Hippocampal formation (tissue), 2 donors: Measurements from ENCODE around the gene ZNF217.
"Not testable (repeated sequence)": the region's sequence is repeated elsewhere in the genome, so short reads cannot be mapped to it uniquely, and the experiment has no call there.

Experiments
- DNase-seq, 2 donors: peaks; one replicate each; lab custom pipeline; 2025; lab: John Stamatoyannopoulos, UW

Gene ZNF217

DNA sequence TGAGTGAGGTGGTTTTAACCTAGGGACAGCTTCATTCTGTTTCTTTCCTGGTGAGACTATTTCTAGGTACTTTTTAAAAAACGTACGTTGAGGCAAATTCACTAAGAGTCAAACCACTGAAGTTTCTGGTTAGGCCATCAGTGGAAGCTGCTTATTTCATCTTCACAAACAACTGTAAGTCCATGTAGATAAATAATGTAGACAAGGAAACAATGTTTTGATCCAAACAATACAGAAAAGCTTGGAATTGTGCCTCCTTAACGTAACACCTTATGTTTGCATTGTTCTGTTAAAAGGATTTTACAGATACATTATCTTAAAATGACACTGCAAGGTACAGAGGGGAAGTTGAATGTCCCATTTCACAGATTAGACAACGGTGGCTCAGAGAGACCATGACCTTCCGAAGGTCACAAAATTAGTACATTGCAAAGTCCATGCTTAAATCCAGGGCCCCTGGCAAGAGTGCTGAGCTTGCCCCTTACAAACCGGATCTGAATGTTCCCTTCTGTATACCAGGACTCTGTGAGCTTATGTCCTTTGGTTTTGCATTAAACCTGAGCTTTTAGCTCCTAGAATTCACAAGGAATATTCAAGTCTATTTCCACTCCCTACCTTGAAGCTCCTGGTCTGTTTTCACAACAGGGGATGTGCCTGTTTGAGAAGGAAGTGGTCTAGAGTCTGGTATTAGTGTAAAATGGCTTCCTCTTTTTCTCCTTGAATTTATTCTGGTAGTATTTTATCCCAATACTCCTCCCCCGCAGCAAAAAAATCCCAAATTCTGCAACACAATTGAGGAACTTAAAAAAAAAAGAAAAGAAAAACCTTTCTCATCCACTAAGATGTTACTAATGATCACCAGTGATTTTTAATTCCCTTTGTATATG, 28.9 kb upstream of the ZNF217 start:
- DNase-seq, result no peak

DNA sequence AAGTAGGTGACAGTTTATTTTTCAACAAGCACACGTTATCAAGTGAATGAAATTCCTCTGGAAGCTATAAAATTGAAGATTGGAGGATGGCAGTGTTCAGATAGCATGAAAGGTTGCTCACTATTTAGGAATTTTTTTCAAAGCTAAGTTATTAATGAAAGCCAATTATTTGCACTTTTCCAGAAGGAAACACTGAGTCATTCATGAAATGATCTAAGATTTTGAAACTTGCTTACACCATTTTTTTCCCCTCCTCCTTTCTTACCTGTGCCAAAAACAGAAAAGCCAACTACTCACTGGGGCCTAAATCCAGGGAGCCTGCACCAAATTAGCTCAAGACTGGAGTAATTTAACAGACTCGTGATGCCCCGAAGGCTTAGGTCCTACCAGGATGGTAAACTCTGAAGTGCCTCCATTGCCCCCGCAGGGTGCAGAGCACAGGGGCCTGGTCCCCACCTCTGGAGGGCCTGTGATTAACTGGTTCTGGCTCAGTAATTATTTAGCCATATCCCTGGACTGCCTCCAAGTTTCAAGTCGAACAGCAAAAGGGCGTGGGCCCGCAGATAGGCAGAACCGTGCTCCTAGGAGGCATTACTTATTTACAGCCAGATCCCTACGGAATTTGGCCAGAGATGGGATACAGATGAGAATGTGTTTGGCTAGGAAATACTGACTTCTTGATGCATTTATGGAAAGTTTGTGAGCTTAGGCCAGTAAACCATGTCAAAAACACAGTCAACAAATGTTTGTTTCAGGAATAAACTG, 28.0 kb upstream of the ZNF217 start:
- no peak for DNase-seq

DNA sequence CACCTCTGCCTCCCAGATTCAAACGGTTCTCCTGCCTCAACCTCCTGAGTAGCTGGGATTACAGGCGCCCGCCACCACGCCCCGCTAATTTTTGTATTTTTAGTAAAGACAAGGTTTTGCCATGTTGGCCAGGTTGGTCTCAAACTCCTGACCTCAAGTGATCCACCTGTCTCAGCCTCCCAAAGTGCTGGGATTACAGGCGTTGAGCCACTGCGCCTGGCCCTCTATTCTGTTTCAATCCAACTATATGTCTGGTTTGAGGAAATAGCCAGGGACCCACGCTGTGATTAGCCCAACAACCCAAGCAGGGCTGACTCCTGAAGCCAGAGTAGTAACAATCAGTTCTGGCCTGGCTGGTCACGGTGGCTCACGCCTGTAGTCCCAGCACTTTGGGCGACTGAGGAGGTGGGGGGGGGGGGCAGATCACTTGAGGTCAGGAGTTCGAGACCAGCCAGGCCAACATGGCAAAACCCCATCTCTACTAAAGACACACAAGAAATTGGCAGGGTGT, 24.9 kb upstream of the ZNF217 start:
- not testable (repeated sequence) for DNase-seq

DNA sequence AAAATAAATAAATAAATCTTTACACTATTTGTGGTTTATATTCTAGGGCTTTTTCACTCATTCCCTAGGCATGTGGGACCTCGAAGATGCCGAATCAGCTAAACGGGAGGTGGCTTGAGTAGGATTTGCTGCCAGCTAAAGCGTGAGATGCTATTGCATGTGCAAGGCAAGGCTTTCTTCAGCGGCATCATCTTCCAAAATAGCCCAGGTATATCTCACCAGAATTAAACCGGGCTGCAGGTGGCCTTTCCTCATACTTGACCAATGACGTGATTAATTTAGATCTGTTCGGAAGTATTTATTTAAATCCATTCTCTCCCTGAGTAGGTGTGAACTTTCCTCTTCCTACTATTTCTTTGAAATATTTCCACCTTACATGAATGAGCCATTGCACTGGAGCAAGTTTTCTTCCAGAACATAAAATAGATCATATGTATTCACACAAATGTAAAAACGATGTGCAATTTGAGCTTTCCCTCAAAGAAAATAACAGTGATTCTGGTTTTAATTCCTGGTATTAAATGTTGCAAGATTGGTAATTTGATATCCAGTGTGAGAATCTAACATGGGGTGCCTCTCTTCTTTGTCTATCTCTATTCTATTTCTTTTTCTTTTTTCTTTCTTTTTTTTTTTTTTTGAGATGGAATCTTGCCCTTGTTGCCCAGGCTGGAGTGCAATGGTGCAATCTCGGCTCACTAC, 24.3 kb upstream of the ZNF217 start:
- no peak for DNase-seq

DNA sequence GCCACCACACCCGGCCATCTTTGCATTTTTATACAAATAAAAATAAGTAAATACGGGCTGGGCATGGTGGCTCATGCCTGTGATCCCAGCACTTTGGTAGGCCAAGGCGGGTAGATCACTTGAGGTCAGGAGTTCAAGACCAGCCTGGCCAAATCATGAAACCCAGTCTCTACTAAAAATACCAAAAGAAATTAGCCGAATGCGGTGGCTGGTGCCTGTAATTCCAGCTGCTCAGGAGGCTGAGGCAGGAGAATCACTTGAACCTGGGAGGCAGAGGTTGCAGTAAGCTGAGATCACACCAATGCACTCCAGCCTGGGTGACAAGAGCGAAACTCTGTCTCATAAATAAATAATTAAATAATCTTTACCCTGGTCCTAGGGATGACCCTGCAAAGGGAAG, 22.9 kb upstream of the ZNF217 start:
- DNase-seq, result not testable (repeated sequence)

DNA sequence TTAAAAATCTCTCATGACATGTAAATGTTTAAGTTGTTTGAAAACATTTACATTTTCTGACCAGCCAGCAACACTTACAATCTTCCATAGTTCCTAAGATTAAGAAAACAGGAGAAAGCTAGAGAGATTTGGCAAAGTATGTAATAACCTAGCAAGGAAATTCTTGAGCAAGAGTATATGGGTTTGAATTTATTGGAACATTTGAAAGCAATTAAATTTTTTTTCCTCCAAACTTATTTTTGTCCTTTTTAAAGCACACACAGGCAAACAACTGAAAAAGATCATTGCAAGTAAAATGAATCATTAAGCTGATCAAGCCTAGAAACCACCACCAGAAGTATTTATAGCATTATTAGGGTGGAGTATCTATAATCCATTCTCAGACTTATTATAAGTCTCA, 20.1 kb upstream of the ZNF217 start:
- DNase-seq, result no peak

DNA sequence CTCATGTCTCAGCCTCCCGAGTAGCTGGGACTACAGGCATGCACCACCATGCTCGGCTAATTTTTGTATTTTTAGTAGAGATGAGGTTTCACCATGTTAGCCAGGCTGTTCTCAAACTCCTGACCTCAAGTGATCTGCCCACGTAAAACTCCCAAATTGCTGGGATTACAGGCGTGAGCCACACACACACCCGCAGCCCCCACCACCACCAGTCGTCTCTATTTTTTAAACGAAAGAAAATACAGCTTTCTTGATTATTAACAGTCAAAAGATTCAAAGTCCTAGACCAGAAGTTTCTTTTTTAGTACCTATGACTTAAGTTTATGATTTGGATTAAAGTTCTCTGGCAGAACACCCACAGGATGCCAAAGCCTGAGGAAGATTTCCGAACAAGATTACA, 18.6 kb upstream of the ZNF217 start:
- DNase-seq, result not testable (repeated sequence)

DNA sequence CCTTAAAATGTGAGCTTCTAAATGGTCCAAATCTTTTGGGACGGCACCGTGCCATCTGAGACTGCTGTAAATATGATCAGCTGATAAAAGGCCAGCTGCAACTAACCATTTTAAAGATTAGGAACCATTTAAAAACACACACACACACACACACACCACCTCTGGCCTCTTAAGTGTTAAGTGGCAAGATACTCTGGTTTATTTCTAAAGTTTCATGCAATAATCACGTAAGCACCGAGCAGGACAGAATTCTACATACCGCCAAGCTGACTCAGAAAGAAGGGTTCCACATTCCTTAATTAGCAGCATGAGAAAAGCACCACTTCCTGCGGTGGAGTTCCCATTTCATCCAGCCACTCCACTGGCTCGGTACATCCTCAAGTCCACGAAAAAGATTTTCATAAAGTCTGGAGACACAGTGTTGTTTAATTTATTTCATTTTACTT, 17.8 kb upstream of the ZNF217 start:
- DNase-seq, result no peak

DNA sequence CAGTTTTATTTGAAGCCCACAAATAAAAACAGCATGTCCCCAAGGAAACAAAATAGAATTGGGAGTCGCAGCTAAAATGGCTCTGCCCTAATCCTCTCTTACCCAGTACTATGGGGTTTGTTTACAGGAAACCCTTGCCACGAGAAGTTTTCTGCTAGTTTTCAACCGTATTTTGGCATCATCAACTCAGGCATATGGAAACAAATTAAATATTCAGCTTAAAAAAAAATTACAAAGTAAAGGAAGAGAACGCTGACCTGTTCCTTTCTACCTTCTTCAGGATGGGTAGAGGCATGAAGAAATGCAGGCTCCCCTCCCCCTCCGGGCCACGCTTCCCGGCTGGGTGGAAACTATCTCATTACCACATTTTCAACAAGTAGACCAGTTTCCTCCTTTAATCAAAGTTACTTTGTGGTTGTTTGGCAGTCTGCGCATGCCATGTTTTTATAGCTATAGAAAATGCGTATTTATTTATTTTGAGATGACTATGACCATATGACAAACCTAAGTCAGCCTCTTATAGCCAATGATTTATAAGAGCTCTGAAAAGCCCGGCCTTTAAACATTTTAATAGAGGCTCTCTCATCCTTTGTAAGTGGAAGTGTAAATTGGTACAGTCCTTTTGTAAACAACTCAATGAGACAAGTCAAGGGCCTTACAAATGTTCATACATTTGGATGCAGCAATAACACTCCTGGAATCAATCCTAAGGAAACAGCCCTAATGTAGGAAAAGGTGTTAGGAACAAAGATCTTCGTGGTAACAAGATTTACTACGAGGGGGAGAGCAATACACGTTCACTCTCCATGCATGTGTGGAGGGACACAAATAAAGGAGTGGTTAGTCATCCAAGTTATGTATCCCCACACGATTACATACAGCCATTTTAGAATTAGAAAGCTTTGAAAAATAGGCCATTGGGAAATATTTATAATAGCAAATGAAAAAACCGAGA, 16.1 kb upstream of the ZNF217 start:
- no peak for DNase-seq

DNA sequence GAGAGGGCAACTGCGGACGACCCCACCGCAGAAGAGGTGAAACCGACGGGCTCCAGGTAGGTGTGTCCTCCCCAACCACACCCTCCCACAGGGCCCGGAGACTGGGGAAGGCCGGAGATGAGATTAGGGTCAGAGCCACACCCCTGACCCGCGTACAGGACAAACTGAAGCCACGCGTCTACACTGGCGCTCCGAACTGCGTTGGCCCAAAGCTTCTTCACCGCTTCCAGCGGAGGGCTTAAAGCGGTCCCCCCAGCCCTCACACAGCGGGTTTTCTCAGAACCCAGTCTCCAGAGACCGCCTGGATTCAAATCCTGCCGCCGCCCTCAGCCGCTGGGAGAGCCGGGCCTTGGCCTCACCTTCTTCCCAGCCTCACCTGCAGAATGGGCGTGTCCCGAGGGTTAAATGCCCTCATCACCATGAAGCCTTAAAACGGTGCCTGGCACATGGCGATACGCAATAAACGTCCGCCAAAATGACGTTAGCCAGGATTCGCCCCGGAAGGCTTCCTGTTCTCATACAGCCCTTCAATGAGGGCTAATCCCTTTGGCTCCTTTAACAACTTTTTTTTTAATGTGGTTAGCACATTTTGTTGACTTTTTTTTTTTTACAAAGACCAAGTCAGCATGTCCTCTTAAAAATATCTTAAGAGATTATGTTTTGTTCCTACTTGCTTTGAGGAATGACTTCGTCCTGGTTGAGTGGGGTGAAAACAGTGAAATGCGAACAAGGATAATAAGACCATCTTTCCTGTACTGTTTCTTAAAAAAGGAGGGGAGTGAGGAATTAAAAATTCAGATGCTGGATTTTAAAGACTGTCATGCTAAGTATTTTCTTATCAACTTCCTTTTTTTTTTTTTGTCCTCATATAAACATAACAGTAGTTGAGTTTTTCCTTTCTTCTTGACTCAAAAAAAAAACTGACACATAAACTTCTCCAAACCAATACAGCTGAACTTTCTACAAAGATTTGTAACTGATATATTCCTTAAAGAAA, 15.1 kb upstream of the ZNF217 start:
- no peak for DNase-seq

DNA sequence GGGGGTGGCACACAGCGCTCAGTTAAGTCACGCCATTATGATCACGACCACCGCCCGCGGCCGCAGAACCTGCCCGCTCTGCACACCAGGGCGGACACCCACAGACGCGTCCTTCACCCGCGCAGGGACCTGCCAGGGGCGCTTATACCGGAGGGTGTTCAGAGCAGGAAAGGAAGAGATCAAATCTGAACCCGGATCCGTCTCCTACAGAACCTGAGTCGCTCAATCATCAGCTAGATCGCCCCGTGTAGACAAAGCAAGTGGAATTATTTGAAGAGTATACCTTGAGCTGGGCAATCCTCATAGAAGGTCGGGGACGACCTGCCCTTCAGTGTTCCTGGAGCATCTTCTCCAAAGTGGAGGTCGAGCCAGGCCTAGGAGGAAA, 14.4 kb upstream of the ZNF217 start:
- DNase-seq, result no peak

DNA sequence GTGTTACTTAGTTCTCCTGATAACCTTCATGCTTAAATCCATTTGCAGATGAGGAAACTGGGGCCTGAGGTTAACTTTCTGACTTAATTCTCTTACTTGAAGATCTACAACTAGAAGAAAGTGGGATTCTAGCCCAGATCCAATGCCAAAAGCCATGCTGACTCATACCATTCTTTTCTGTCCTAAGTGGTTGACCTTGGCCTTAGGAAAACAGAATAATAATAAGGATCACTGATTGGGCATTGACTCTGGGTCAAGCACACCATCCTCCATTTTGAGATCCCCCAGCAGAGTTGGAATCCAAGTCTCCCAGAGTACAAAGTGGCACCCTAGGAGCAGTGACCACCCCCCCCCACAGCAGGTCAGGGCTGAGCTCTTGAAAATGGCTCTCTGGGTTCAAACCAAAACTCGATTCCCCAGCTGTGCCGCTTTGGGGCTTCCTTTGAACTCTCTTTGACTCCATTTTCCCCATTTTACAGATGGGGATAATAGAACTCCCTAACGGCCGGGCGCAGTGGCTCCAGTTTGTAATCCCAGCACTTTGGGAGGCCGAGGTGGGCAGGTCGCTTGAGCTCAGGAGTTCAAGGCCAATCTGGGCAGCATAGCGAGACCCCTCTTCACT, 12.8 kb upstream of the ZNF217 start:
- no peak for DNase-seq

DNA sequence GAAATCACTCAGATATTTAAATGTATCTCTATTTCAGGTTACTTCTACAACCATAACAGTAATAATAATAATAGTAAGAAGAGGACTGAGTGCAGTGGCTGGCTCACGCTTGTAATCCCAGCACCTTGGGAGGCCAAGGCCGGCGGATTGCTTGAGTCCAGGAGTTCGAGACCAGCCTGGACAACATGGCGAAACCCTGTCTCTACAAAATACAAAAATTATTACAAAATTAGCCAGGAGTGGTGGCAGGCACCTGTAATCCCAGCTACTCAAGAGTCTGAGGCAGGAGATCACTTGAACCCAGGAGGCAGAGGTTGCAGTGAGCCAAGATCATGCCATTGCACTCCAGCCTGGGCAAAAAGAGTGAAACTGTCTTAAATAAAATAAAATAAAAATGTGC, 11.8 kb upstream of the ZNF217 start:
- not testable (repeated sequence) for DNase-seq

DNA sequence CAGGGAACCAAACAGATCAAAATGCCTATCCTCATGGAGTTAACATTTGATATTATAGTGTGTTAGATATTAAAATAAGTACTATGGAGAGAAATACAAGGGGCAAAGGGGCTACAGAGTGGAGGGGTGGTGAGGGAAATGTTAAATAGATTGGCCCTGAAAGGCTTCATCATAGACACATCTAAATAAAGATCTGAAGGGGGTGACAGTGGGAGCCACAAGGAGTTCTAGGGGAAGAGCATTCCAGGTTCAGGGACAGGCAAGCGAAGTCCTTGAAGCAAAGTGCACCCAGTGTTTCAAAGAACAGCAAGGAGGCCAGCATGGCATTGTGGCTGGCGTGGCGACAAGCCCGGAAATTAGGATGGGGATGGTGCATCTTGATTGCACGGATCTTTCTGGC, 11.2 kb upstream of the ZNF217 start:
- not testable (repeated sequence) for DNase-seq

DNA sequence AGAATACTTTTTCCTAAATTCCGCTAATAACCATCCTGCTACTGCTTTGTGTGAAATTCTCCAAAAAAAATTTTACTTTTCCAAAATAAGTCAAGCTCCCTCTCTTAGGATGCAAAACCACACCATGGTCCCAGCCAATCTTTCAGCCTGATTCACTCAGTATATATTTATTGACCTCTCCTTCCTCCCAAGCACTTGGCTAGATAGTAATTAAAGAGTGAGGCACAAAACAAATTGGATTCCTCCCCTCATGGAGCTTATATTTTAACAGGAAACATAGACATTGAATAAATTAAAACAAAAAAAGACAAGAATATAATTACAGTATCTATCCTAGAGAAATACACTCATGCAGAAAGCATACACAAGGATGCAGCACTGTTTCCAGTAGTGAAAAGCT, 9.0 kb upstream of the ZNF217 start:
- no peak for DNase-seq

DNA sequence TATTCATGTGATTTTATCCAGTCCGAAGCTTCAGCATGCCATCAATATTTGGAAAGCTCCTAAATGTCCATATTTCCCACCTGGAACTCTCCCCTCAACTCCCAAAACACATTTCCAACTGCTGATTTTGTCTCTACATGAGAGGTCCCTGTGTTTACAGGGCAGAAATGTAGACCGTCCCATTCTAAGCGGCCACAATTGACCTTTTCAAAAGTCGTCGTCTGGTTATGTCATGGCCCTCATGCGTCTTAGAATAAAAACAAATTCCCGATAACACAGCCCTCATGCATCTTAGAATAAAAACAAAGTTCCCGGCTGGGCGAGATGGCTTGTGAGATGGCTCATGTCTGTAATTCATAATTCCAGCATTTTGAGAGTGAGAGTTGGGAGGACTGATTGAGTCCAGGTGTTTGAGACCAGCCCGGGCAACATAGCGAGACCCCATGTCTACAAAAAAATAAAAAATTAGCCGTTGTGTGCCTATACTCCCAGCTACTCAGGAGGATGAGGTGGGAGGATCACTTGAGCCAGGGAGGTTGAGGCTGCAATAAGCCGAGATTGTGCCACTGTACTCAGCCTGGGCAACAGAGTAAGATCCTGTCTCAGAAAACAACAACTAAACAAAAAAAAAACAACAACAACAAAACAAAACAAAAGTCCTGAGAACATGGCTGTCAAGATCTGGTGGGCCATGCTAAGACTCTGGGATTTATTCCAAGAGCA, 6.4 kb upstream of the ZNF217 start:
- DNase-seq, result no peak

DNA sequence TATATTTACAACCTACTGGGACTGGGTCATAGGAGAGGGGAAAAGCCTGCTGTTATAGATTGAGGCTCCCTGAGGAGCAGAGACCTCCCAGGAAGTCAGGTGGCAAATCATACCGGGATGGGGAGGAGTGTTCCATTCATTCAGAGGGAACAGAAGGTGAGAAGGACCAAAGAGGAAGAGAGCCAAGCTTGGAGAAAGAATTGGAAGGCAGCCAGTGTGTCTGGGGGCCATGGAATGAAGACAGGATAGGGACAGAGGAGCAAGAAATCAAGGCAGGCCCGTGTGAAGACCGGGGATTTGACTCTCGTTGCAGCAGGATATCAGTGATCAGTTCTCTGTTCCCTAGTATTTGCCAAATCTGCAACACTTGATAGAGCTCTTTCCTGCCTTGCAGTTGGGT, 5.7 kb upstream of the ZNF217 start:
- no peak for DNase-seq

DNA sequence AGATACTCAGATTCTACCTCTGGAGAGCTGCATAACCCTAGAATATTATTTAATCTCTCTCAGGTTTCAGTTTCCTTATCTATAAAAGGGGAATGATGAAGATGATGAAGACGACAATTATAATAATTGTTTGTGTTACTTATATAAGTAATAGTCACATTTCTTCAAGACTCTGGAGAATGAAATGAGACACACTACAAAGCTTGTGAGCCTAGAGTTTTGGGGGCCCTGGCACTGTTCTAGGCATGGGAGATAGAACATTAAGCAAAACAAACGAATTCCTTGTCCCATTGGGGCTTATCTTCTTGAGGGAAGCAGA, 5.4 kb upstream of the ZNF217 start:
- DNase-seq, result no peak
